SK-N-MC (cell line): Measurements from ENCODE around the gene RAB35.

ENCODE experiments used
- EZH2 ChIP-seq: fragments of 200-600 bp; sonication (generic); IDR thresholded peaks from one replicate; pipeline ENCODE4 v1.6.1; 2017; ENCODE audit warnings: antibody characterized with exemption
- FOXP2 ChIP-seq: optimal IDR thresholded peaks from 2 replicates; pipeline ENCODE3; 2011; ENCODE audit warnings: mild to moderate bottlenecking, moderate library complexity; ENCODE audit not compliant: insufficient read depth; ENCODE audit errors: extremely low read length, control extremely low read depth
- POLR2AphosphoS5 ChIP-seq: IDR thresholded peaks from 2 replicates; pipeline ENCODE4 v1.6.1; 2012; ENCODE audit warnings: mild to moderate bottlenecking, low read depth, low read length, borderline replicate concordance

GRCh38 chr12:120060717-120061116 lies 55.8 kb downstream of the RAB35 start:
- TF ChIP-seq EZH2 (no peak), POLR2AphosphoS5 (no peak), FOXP2 (no peak)
